T-helper 1 cell treated with Interleukin-12 subunit alpha and Interleukin-12 subunit beta and Interleukin-4 antibody, amounts not matched to agents 30 μg/mL and 1 μg/mL, for 36 hours (primary cell): ENCODE results near the gene PRF1.

Experiments used
- H3K27ac Mint-ChIP-seq: one replicate; pipeline ENCODE4 v1.8.0; 2021; ENCODE audit warnings: mild to moderate bottlenecking, mixed read lengths
- H3K27me3 Mint-ChIP-seq: one replicate; pipeline ENCODE4 v1.8.0; 2021; ENCODE audit warnings: low read depth, mixed read lengths
- H3K36me3 Mint-ChIP-seq: one replicate; pipeline ENCODE4 v1.8.0; 2021; ENCODE audit warnings: low read depth, mixed read lengths
- H3K4me1 Mint-ChIP-seq: one replicate; pipeline ENCODE4 v1.8.0; 2021; ENCODE audit warnings: low read depth, mixed read lengths
- H3K4me3 Mint-ChIP-seq: one replicate; pipeline ENCODE4 v1.8.0; 2021; ENCODE audit warnings: mild to moderate bottlenecking, moderate library complexity, mixed read lengths
- H3K9me3 Mint-ChIP-seq: one replicate; pipeline ENCODE4 v1.8.0; 2021; ENCODE audit warnings: mixed read lengths

Gene PRF1

GRCh38 chr10:70557876-70558275, 44.7 kb downstream of the PRF1 start:
- H3K27me3 Mint-ChIP-seq = peaks cover 9% of the 10 kb centered on the region
- H3K4me3 Mint-ChIP-seq = no peak overlapping the region
- H3K4me1 Mint-ChIP-seq = peaks cover 10% of the 10 kb centered on the region
- no peaks in the 10 kb centered on the region for H3K9me3 Mint-ChIP-seq
- no peaks in the 10 kb centered on the region for H3K36me3 Mint-ChIP-seq
- no peak overlapping the region for H3K27ac Mint-ChIP-seq

DNA sequence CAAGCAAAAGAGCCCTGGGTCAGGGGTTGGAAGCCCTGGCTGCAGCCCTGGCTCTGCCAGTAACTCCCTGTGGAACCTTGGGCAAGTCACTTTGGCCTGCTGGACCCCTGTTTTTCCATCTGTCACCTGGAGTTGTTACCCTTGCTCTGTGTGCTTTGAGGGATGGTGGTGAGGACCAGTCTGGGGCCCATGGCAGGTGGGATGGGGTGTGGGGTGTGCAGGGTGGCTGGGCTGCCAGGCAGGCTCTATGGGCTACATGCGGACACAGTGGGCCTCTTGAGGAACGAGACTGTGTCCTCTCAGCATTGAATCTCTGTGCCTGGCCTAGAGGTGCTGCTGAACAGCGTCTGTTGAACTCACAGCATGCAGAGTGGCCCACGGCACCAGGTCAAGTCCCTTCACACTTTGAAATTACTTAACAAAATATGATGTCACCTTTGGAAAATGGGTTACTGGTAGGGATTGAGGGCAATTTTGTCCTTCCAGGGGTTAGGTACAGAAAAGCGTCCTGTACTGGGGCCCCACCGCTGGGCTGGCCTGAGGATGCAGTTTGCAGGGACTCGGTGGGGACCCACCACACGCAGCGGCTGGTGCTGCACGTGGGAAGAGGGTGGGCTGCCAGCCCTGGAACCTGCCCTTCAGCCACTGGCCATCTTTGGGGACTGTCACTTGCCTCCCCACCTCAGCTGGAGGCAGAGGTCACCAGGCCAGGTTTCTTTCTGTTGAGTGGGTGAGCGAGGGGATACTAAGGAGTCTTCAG, 45.3 kb downstream of the PRF1 start:
- no peak overlapping the region for H3K4me3 Mint-ChIP-seq
- peaks cover 10% of the 10 kb centered on the region for H3K4me1 Mint-ChIP-seq
- no peaks in the 10 kb centered on the region for H3K9me3 Mint-ChIP-seq
- H3K27me3 Mint-ChIP-seq = peaks cover 9% of the 10 kb centered on the region
- H3K36me3 Mint-ChIP-seq = no peaks in the 10 kb centered on the region
- H3K27ac Mint-ChIP-seq = no peak overlapping the region

DNA sequence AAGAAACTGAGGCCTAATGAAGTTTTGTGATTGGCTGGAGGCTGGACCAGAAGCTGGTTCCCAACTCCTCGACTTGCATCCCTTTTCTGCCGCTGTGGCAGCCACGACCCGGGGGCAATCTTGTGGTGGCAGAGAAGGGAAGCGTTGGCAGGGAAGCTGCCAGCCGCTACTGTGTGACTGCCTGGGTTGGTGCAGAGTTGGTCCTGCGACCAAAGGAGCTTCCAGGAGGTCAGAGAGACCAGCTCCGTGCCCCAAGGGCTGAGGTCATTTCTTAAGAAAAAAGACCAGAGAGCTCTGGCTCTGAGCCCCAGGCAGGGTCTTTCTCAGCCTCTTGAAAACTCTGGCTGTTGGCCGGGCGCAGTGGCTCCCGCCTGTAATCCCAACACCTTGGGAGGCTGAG, 47.2 kb downstream of the PRF1 start:
- H3K27me3 Mint-ChIP-seq = peaks cover 9% of the 10 kb centered on the region
- no peaks in the 10 kb centered on the region for H3K36me3 Mint-ChIP-seq
- peaks cover 10% of the 10 kb centered on the region for H3K4me1 Mint-ChIP-seq
- no peak overlapping the region for H3K4me3 Mint-ChIP-seq
- no peaks in the 10 kb centered on the region for H3K9me3 Mint-ChIP-seq
- no peak overlapping the region for H3K27ac Mint-ChIP-seq

GRCh38 chr10:70552586-70552985, 50.0 kb downstream of the PRF1 start:
- Mint-ChIP-seq H3K36me3 (no peaks in the 10 kb centered on the region), H3K27ac (no peak overlapping the region), H3K4me3 (no peak overlapping the region), H3K4me1 (peaks cover 2% of the 10 kb centered on the region), H3K9me3 (no peaks in the 10 kb centered on the region), H3K27me3 (no peaks in the 10 kb centered on the region)

DNA sequence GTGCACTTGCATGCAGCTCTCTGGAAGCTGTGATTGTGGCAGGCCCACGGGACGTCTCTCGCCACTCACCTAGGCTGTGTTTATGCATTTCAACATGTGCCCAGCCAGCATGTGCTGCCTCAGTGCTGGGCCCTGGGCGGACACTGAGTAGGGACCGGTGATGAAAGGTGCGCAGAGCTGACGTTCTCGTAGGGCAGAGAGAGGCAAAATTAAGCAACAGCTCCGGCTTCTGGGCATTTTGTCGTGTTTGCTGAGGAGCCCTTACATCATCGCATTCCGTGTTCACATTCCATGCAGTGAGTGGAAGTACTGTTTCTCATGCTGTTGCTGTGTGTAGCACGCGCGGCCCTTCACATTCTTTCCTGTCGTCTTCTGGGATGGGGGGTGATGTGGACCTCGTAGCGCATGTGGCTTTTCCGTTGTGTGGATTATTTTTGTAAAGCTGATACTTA, 50.5 kb downstream of the PRF1 start:
- H3K4me1 Mint-ChIP-seq = peaks cover 2% of the 10 kb centered on the region
- no peak overlapping the region for H3K4me3 Mint-ChIP-seq
- H3K9me3 Mint-ChIP-seq = no peaks in the 10 kb centered on the region
- no peaks in the 10 kb centered on the region for H3K36me3 Mint-ChIP-seq
- H3K27ac Mint-ChIP-seq = no peak overlapping the region
- H3K27me3 Mint-ChIP-seq = no peaks in the 10 kb centered on the region

DNA sequence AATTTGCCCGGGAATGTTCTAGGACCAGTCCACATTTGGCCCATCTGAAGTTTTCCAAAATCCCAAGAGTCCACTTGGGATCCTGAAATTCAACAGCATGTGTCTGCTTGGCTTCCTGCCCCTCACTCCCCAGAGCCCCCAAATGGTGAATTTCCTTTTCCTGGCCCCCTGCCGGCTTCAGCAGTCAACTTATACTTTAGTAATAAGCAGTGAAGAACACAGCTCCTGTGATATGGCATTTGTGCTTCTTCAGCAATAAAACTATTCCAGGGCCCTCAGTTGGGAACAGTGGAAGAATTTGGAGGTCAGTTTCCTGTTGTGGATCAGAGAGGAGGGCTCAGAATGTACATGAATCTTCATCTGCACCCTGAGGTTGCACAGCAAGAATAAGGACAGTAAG, 51.1 kb downstream of the PRF1 start:
- no peaks in the 10 kb centered on the region for H3K36me3 Mint-ChIP-seq
- no peaks in the 10 kb centered on the region for H3K27me3 Mint-ChIP-seq
- H3K9me3 Mint-ChIP-seq = no peaks in the 10 kb centered on the region
- no peak overlapping the region for H3K4me3 Mint-ChIP-seq
- H3K27ac Mint-ChIP-seq = no peak overlapping the region
- peaks cover 2% of the 10 kb centered on the region for H3K4me1 Mint-ChIP-seq

DNA sequence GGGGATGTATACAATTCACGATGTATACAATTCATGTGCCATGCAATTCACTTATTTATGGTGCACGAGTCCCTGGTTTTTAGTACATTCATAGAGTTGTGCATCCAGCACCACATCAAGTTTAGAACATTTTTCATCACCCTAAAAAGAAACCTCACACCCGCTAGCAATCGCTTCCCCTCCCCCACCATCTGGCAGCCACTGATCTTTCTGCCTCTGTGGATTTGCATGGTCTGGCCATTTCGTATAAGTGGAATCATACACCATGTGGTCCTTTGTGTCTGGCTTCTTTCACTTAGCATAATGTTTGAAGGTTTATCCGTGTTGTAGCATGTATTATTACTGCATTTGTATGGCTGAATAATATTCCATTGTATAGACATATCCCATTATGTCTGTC, 52.1 kb downstream of the PRF1 start:
- Mint-ChIP-seq H3K4me3 (no peak overlapping the region), H3K27ac (no peak overlapping the region), H3K4me1 (peaks cover 2% of the 10 kb centered on the region), H3K9me3 (no peaks in the 10 kb centered on the region), H3K36me3 (no peaks in the 10 kb centered on the region), H3K27me3 (no peaks in the 10 kb centered on the region)

- Mint-ChIP-seq H3K36me3 (no peaks in the 10 kb centered on the region), H3K4me3 (no peak overlapping the region), H3K9me3 (no peaks in the 10 kb centered on the region), H3K27ac (no peak overlapping the region), H3K27me3 (no peaks in the 10 kb centered on the region), H3K4me1 (peaks cover 2% of the 10 kb centered on the region)
Measured at GRCh38 chr10:70549962-70550458, 52.5 kb downstream of the PRF1 start.

- no peak overlapping the region for H3K4me3 Mint-ChIP-seq
- H3K36me3 Mint-ChIP-seq = no peaks in the 10 kb centered on the region
- no peaks in the 10 kb centered on the region for H3K9me3 Mint-ChIP-seq
- no peaks in the 10 kb centered on the region for H3K27me3 Mint-ChIP-seq
- peaks cover 2% of the 10 kb centered on the region for H3K4me1 Mint-ChIP-seq
- H3K27ac Mint-ChIP-seq = no peak overlapping the region
Measured at GRCh38 chr10:70549351-70549961, 53.1 kb downstream of the PRF1 start.
